Fibroblast of lung (primary cell): ENCODE data around the gene ANGEL2. TPM values are rescaled to one million over a fixed set of nuclear protein-coding genes. Genes with fewer than 3 reads are reported as not detected.

Experiments
- DNase-seq, 2 donors: peaks; one replicate each; pipeline versions ENCODE4 v3.0.0 to v3.0.0-alpha.2; 2010; ENCODE audit warnings: low read depth in 2 of 2
- H2AFZ ChIP-seq: 2 replicates; pipeline ENCODE4 v1.5.1; 2012; ENCODE audit warnings: low read length, control low read depth, inconsistent platforms
- H3K27ac ChIP-seq: 2 replicates; pipeline ENCODE4 v1.5.1; 2011; ENCODE audit warnings: low read length, control low read depth; ENCODE audit not compliant: insufficient read depth
- H3K27me3 ChIP-seq: 2 replicates; pipeline ENCODE4 v1.5.1; 2011; ENCODE audit warnings: mild to moderate bottlenecking, low read length; ENCODE audit not compliant: control insufficient read depth, insufficient read depth
- H3K36me3 ChIP-seq: 2 replicates; pipeline ENCODE4 v1.5.1; 2011; ENCODE audit warnings: low read length; ENCODE audit not compliant: control insufficient read depth, insufficient read depth
- H3K4me1 ChIP-seq: 2 replicates; pipeline ENCODE4 v1.5.1; 2011; ENCODE audit warnings: low read length; ENCODE audit not compliant: control insufficient read depth, insufficient read depth; ENCODE audit errors: extremely low read depth
- H3K4me2 ChIP-seq: 2 replicates; pipeline ENCODE4 v1.5.1; 2011; ENCODE audit warnings: low read length, control low read depth; ENCODE audit not compliant: insufficient read depth; ENCODE audit errors: extremely low read depth
- H3K4me3 ChIP-seq, 4 experiments: fragments of 200-600 bp in 1 of 4; sonication (generic) in 1 of 4; replicated peaks in 1 of 4; 2 replicates each; pipeline ENCODE4 v1.5.1; 2011 to 2016; ENCODE audit warnings: low read length in 4 of 4, low read depth in 3 of 4, mild to moderate bottlenecking in 3 of 4, control low read depth in 2 of 4, inconsistent platforms in 1 of 4, mixed read lengths in 1 of 4; ENCODE audit not compliant: insufficient read depth in 1 of 4; ENCODE audit errors: control extremely low read depth in 1 of 4
- H3K79me2 ChIP-seq: 2 replicates; pipeline ENCODE4 v1.5.1; 2012; ENCODE audit warnings: mild to moderate bottlenecking, low read length, inconsistent platforms; ENCODE audit not compliant: control insufficient read depth, insufficient read depth
- H3K9ac ChIP-seq: 2 replicates; pipeline ENCODE4 v1.5.1; 2011; ENCODE audit warnings: mild to moderate bottlenecking, low read length, control low read depth; ENCODE audit not compliant: insufficient read depth
- H3K9me3 ChIP-seq: 2 replicates; pipeline ENCODE4 v1.5.1; 2012; ENCODE audit warnings: low read depth, low read length; ENCODE audit not compliant: control insufficient read depth, insufficient read depth
- H4K20me1 ChIP-seq: 2 replicates; pipeline ENCODE4 v1.5.1; 2011; ENCODE audit warnings: low read length; ENCODE audit not compliant: control insufficient read depth, insufficient read depth; ENCODE audit errors: extremely low read depth
- CTCF ChIP-seq, 2 donors: IDR thresholded peaks in 1 of 2; conservative IDR thresholded peaks in 1 of 2; 1 replicate in 1 of 2; 2 replicates in 1 of 2; pipeline ENCODE4 v1.5.1; 2011 to 2012; ENCODE audit warnings: low read length in 2 of 2, control low read depth in 1 of 2, inconsistent platforms in 1 of 2, low read depth in 1 of 2, mild to moderate bottlenecking in 1 of 2
- EZH2 ChIP-seq: IDR thresholded peaks from 2 replicates; pipeline ENCODE4 v1.5.1; 2012; ENCODE audit warnings: low read length, control low read depth, mild to moderate bottlenecking; ENCODE audit errors: missing control alignments
- polyA minus RNA-seq: library from RNA; depleted of rRNA, polyadenylated mRNA; stranded (reverse); fragments of >200 nt; gene quantifications from 2 replicates; pipeline ENCODE4 v1.2.3, GENCODE V29; 2011; ENCODE audit warnings: low replicate concordance
- polyA plus RNA-seq, 2 donors: library from polyadenylated mRNA; depleted of rRNA in 1 of 2; stranded (reverse) in 1 of 2; unstranded in 1 of 2; fragments of >200 nt; gene quantifications; 2 replicates each; pipeline ENCODE4 v1.2.1, GENCODE V29; 2011 to 2012; ENCODE audit warnings: missing spikeins in 1 of 2
- total RNA-seq: library from RNA; depleted of rRNA; stranded (reverse); fragments of >200 nt; gene quantifications from 2 replicates; pipeline ENCODE4 v1.2.1, GENCODE V29; 2014

The ANGEL2 gene
- 46.7 and 71.5 TPM in 2 replicates for total RNA-seq
- 21.1 and 23.2 TPM in 2 replicates for polyA plus RNA-seq
- 14.1 and 15.4 TPM in 2 replicates for polyA plus RNA-seq (2012)
- 6.1 and 11.0 TPM in 2 replicates for polyA minus RNA-seq

GRCh38 chr1:213015099-213016050 is at the start of gene ANGEL2:
ANGEL2 (minus strand) TSS chr1:213015867; CDS start chr1:213015671, 196 bp downstream.
- Histone ChIP-seq H3K36me3 (peaks cover 2% of the 10 kb centered on the region), H4K20me1 (no peaks in the 10 kb centered on the region), H3K4me2 (peak within 1 kb of the TSS; percentile 88), H3K27ac (peak within 1 kb of the TSS; percentile 80), H3K9me3 (no peaks in the 10 kb centered on the region), H3K4me1 (peaks cover 2% of the 10 kb centered on the region), H3K79me2 (peaks cover 25% of the 10 kb centered on the region), H3K9ac (peak within 1 kb of the TSS; percentile 84), H3K4me3 (peak within 1 kb of the TSS; percentile 83 to 96 (median 90)), H3K27me3 (no peaks in the 10 kb centered on the region), H2AFZ (peak within 1 kb of the TSS; percentile 99)
- peak; percentile 97 to 98 for DNase-seq
- TF ChIP-seq EZH2 (no peak), CTCF (conservative IDR thresholded peaks at IDR 0.05 in 1 of 2, IDR thresholded peaks at IDR 0.05 in 1 of 2; ENCODE audit: low read depth in 1 of 2, low read length in 2 of 2) (no peak)

- DNase-seq, result no peak
- peaks cover 23% of the 10 kb centered on the region for H3K79me2 ChIP-seq
- no peaks in the 10 kb centered on the region for H4K20me1 ChIP-seq
Measured at GRCh38 chr1:213061263-213061662, 45.6 kb upstream of the ANGEL2 start.

More at GRCh38 chr1:213061263-213061662, 45.6 kb upstream of the ANGEL2 start:
- no peak for TF ChIP-seq EZH2
- no peak for TF ChIP-seq CTCF (conservative IDR thresholded peaks at IDR 0.05 in 1 of 2, IDR thresholded peaks at IDR 0.05 in 1 of 2; ENCODE audit: low read depth in 1 of 2, low read length in 2 of 2)
- Histone ChIP-seq H3K4me3 (no peak overlapping the region), H3K36me3 (no peaks in the 10 kb centered on the region), H3K9ac (no peak overlapping the region), H2AFZ (no peak overlapping the region), H3K4me2 (no peak overlapping the region), H3K27ac (no peak overlapping the region), H3K27me3 (no peaks in the 10 kb centered on the region), H3K4me1 (no peaks in the 10 kb centered on the region), H3K9me3 (no peaks in the 10 kb centered on the region)
